DND-41 (cell line): Measurements from ENCODE around the gene DOC2B.
"Not testable (repeated sequence)": the region's sequence is repeated elsewhere in the genome, so short reads cannot be mapped to it uniquely, and the experiment has no call there.

Source experiments
- ATAC-seq: fragments of 200-7000 bp; cut with Tn5 transposase; 3 replicates; pipeline ENCODE4 v1.9.1; 2021; ENCODE audit warnings: low read depth; ENCODE audit not compliant: insufficient read depth
- DNase-seq: peaks from one replicate; pipeline ENCODE4 v3.0.0-alpha.2; 2020
- H2AFZ ChIP-seq: 2 replicates; pipeline ENCODE4 v1.6.0; 2012; ENCODE audit warnings: low read depth, low read length
- H3K27ac ChIP-seq: 2 replicates; pipeline ENCODE4 v1.5.1; 2012; ENCODE audit warnings: low read length, inconsistent platforms
- H3K27me3 ChIP-seq: fragments of 200-600 bp; sonication (generic); 2 replicates; pipeline ENCODE4 v1.6.0; 2012; ENCODE audit warnings: low read length, mild to moderate bottlenecking, inconsistent platforms; ENCODE audit not compliant: insufficient read depth, poor library complexity
- H3K36me3 ChIP-seq: 2 replicates; pipeline ENCODE4 v1.5.1; 2012; ENCODE audit warnings: low read length, inconsistent platforms; ENCODE audit not compliant: insufficient read depth
- H3K4me1 ChIP-seq: 2 replicates; pipeline ENCODE4 v1.5.1; 2012; ENCODE audit warnings: mild to moderate bottlenecking, low read length; ENCODE audit not compliant: insufficient read depth
- H3K4me2 ChIP-seq: 2 replicates; pipeline ENCODE4 v1.6.0; 2012; ENCODE audit warnings: mild to moderate bottlenecking, moderate library complexity, low read length, inconsistent platforms; ENCODE audit not compliant: insufficient read depth
- H3K4me3 ChIP-seq, 2 experiments: fragments of 200-600 bp in 1 of 2; shearing (Covaris generic) in 1 of 2; 2 replicates each; pipeline ENCODE4 v1.5.1; 2012 to 2016; ENCODE audit warnings: inconsistent platforms in 2 of 2, low read length in 2 of 2, mild to moderate bottlenecking in 2 of 2, low read depth in 1 of 2, moderate library complexity in 1 of 2
- H3K79me2 ChIP-seq: 2 replicates; pipeline ENCODE4 v1.6.0; 2012; ENCODE audit warnings: low read length, inconsistent platforms; ENCODE audit not compliant: insufficient read depth
- H3K9ac ChIP-seq: 2 replicates; pipeline ENCODE4 v1.6.0; 2012; ENCODE audit warnings: low read depth, mild to moderate bottlenecking, inconsistent platforms, low read length, moderate library complexity
- H3K9me3 ChIP-seq: 2 replicates; pipeline ENCODE4 v1.5.1; 2012; ENCODE audit warnings: low read length, moderate library complexity, mild to moderate bottlenecking, inconsistent platforms; ENCODE audit not compliant: insufficient read depth, severe bottlenecking
- H4K20me1 ChIP-seq: 2 replicates; pipeline ENCODE4 v1.6.0; 2012; ENCODE audit warnings: low read length; ENCODE audit not compliant: insufficient read depth
- CTCF ChIP-seq: IDR thresholded peaks from 2 replicates; pipeline ENCODE4 v1.5.1; 2012; ENCODE audit warnings: borderline replicate concordance, low read length, moderate library complexity, mild to moderate bottlenecking; ENCODE audit not compliant: poor library complexity, severe bottlenecking; ENCODE audit errors: extremely low read depth
- EZH2 ChIP-seq: IDR thresholded peaks from 3 replicates; pipeline ENCODE4 v1.6.1; 2012; ENCODE audit warnings: borderline replicate concordance, low read depth, mild to moderate bottlenecking, moderate library complexity, low read length, inconsistent platforms; ENCODE audit not compliant: severe bottlenecking

DOC2B gene

DNA sequence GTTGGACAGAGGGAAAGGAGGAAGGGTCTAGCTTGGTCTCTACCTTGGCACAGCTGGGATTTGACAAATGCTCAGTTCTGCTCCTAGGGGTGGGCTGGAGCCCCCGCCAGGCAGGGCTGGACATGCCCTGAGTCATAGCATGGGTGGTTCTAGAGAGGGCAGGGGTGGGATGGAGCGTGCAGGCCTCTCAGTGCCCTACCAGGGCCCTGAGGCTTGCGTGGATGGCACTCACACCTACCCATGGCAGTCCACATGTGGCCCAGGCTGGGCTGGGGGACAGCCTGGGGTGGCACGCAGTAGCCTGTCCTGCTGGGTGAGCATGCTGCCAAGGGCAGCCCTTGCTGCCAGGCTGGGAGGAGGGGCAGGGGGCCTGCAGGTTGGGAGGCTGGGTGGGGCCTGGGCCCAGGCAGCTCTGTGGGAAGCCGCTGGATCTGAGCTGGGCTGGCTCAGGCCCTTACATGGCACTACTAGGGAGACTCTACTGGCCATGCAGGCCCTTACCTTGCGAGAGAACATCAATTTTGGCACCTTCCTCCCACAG lies 11.2 kb downstream of the DOC2B start:
- Histone ChIP-seq H3K27ac (no peak overlapping the region), H3K27me3 (peaks cover 4% of the 10 kb centered on the region), H3K36me3 (no peaks in the 10 kb centered on the region), H3K4me1 (no peaks in the 10 kb centered on the region), H4K20me1 (peaks cover 7% of the 10 kb centered on the region; the same call in 1 of the 2 replicates), H3K4me2 (no peak overlapping the region), H3K9ac (no peak overlapping the region), H3K79me2 (no peaks in the 10 kb centered on the region), H3K4me3 (no peak overlapping the region), H2AFZ (no peak overlapping the region), H3K9me3 (no peaks in the 10 kb centered on the region)
- TF ChIP-seq EZH2 (no peak), CTCF (no peak)
- no peak for ATAC-seq
- DNase-seq, result no peak

- H2AFZ ChIP-seq, H3K27ac ChIP-seq, H3K9me3 ChIP-seq, H3K4me2 ChIP-seq, H3K9ac ChIP-seq, H3K4me3 ChIP-seq, H3K4me1 ChIP-seq, H4K20me1 ChIP-seq, H3K79me2 ChIP-seq, H3K36me3 ChIP-seq, H3K27me3 ChIP-seq, ATAC-seq, DNase-seq: not testable (repeated sequence)
These were observed 12.8 kb downstream of the DOC2B start for GRCh38 chr17:168614-169013.

DNA sequence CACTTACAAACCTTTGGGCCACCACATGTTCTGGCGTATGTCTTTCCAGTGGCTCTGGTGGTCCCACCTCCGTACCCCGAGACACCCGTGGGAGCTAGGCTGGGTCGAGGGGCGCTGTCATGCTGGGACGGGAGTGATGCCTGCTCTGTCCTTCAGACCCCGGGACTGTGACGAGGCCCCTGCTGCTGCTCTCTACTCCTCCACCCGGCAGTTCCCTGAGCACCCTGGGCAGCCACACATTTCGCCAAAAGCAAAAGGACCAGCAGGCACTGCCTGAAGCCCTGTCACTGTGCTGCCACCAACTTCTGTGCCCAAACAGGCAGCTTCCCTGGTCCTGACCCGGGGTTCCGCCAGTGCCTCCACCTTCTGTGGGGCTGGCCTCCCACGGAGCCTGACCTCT lies 15.5 kb downstream of the DOC2B start:
- Histone ChIP-seq H3K4me3 (no peak overlapping the region), H3K4me2 (no peak overlapping the region), H3K27me3 (no peaks in the 10 kb centered on the region), H3K4me1 (no peaks in the 10 kb centered on the region), H3K79me2 (no peaks in the 10 kb centered on the region), H3K36me3 (no peaks in the 10 kb centered on the region), H3K27ac (no peak overlapping the region), H4K20me1 (peaks cover 4% of the 10 kb centered on the region; the same call in 1 of the 2 replicates), H2AFZ (no peak overlapping the region), H3K9me3 (no peaks in the 10 kb centered on the region), H3K9ac (no peak overlapping the region)
- ATAC-seq (no peak), DNase-seq (no peak)
- no peak for TF ChIP-seq EZH2

GRCh38 chr17:164303-165235 lies 16.9 kb downstream of the DOC2B start:
- Histone ChIP-seq H3K9ac (no peak overlapping the region), H3K9me3 (no peaks in the 10 kb centered on the region), H3K36me3 (no peaks in the 10 kb centered on the region), H3K27me3 (no peaks in the 10 kb centered on the region), H2AFZ (no peak overlapping the region), H3K4me3 (no peak overlapping the region), H4K20me1 (no peaks in the 10 kb centered on the region; the same call in 1 of the 2 replicates), H3K4me2 (no peak overlapping the region), H3K27ac (no peak overlapping the region), H3K79me2 (no peaks in the 10 kb centered on the region), H3K4me1 (no peaks in the 10 kb centered on the region)
- TF ChIP-seq EZH2 (no peak), CTCF (peak; percentile 57)
- DNase-seq (peak; percentile 10), ATAC-seq (no peak)
